GM18502 (cell line): ENCODE data around the gene BCAS1.

Experiments
- ATAC-seq: cut with Tn5 transposase; IDR thresholded peaks from one replicate; pipeline ENCODE4 v1.9.1; 2021; ENCODE audit warnings: mild to moderate bottlenecking; ENCODE audit not compliant: unreplicated experiment, poor library complexity

BCAS1 gene

GRCh38 chr20:53918020-53918311 lies 152.4 kb downstream of the BCAS1 start:
- ATAC-seq: no peak

GRCh38 chr20:53917145-53918019 lies 153.0 kb downstream of the BCAS1 start:
- ATAC-seq: peak; percentile 79

- ATAC-seq: no peak
These were observed 154.3 kb downstream of the BCAS1 start for GRCh38 chr20:53916173-53916512.

DNA sequence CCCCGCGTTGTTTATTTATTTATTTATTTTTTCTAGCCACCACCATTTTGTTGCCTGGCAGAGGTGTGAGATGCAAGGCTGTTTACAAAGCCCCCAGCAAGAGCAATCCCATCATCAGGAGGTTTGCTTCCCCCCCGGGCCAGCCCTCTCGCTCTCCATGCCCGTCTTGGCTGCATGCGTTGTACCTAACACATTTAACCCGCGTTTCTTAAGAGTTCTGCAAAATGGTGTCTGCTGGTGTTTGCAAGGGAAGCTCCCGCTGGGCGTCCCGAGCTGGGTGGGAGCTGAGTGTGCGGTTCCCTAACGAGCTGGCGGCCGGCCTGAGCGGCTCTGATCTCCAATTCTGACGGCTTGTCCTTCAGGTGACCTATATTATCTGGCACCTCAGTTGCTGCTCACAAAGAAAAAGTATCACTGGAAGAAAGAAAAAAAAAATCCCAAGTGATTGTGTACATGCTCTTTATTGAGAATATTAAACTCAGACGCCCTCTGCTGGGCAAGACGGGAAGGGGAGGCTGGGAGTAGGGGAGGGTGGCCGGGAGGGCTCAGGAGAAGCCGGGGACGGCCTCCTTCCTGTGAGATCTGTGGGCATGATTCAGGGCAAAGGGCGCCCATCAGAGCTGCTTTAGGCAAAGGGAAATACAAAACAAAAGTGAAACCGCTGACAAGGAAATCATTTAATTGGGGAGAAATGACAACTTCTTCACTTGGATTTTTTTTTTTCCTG lies 154.8 kb downstream of the BCAS1 start:
- peak; percentile 63 for ATAC-seq

DNA sequence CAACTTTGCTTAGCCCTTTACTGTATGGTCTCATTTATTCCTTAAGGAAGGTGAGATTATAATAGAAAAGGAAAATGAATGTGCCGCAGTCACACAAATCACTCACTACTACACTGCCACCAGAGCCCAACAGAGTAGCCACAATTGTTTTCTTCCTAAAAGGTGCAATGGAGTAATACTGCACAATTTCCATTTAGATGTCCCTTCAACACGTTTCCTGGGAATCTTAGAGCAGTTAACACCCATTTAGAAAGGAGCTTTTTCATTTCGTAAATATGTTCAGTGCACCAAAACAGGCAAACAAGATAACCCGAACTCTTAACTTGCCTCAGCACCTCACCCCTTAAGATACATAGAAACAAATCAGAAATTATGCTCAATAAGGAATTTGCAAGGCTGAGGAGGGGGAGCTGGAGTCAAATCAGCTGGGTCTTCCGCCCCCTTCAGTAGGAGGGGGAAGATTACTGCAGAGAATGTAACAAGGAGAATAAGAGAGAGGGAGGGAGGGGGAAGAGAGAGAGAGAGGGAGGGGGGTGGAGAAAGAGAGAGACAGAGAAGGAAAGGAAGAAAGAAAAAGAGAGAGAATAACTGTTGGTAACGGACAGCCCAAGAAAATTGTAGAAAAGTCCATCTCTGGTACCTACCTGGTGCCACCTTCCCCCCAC lies 155.5 kb downstream of the BCAS1 start:
- no peak for ATAC-seq

- ATAC-seq: no peak
These were observed 156.2 kb downstream of the BCAS1 start for GRCh38 chr20:53914091-53914780.

GRCh38 chr20:53911301-53911700 lies 159.1 kb downstream of the BCAS1 start:
- ATAC-seq: no peak

DNA sequence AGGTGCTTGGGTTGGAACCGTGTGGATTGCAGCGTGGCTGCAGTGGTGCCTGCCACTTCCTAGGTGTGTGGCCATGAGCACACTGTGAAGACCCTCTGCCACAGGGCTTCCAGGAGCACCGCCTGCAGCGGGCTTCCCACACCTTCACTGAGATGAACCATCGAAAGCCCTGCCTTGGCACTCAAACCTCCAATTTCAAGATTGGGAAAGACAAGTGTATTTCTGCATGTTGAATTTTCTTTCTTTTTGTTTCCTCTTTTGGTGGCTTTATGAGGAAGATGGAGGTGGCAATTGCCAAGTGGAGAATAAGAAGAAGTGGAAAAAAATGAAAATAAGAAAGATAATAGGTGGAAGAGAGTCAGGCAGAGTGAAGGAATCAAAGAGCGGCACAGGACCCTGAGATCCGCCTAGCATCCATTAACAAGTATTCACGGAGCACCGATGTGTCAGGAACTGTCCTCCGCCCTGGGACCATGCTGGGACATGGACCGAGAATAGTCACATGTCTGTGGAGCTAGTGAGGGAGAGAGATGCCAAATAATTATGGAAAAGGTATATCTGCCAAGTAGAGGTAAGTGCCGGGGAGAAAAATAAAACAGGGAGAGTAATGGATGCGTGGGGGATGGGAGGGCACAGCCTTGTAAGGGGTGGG lies 159.9 kb downstream of the BCAS1 start:
- no peak for ATAC-seq

GRCh38 chr20:53907968-53908751 lies 162.2 kb downstream of the BCAS1 start:
- ATAC-seq: no peak

DNA sequence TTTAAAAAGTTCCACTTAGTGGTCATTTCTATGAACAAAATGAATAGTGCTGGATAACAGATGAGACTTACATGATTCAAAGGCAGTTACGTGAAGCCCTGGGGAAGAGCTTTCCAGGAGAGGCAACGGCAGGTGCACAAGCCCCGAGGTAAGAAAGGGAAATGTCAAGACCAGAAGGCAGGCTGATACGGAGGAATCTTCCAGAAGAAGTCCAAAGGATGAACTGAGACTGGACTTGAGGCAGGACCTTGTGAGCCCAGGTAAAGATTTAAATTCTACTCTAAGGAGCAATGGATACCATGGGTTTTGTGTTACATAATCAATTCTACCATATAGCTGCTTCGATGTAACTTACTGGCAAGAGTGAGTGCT lies 164.6 kb downstream of the BCAS1 start:
- no peak for ATAC-seq

DNA sequence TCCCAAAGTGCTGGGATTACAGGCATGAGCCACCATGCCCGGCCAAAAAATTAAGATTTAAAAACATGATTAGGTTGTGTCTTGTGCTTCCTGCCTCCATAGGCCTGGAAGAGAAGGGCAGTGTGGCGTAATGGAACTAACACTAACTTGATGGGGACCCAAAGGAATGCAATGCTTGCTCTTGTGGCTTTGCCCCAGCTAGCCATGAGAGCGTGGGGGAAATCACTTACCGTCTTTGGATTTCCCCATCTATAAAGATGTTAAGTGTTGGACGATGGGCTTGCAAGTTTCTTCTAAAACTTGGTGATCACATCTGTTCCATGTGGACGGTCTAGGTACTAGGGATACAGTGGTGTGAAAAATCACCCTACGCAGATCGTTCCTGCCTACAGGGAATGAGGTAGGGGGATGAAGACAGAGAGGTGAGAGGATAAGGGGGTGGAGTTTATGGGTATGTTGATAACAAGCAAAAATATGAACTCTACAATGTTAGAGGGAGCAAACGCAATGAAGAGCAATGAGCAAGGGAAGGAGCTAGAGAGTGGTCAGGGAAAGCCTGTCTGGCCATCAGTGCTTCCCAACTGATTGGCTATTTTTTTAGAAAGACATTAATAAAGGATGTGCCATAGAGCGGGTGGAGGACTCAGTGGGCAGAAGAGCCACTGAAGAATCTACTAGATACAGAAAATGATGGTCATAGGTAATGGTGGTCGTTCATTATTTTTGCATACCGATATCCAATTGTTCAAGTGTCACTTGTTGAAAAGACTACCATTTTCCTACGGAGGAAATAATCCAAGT lies 165.2 kb downstream of the BCAS1 start:
- ATAC-seq: no peak

- no peak for ATAC-seq
These were observed 166.1 kb downstream of the BCAS1 start for GRCh38 chr20:53904261-53904660.

- no peak for ATAC-seq
These were observed 166.8 kb downstream of the BCAS1 start for GRCh38 chr20:53903652-53903987.

- ATAC-seq: no peak
These were observed 167.3 kb downstream of the BCAS1 start for GRCh38 chr20:53902968-53903651.

GRCh38 chr20:53901497-53902096 lies 168.8 kb downstream of the BCAS1 start:
- ATAC-seq: no peak

GRCh38 chr20:53901064-53901463 lies 169.3 kb downstream of the BCAS1 start:
- ATAC-seq: no peak

DNA sequence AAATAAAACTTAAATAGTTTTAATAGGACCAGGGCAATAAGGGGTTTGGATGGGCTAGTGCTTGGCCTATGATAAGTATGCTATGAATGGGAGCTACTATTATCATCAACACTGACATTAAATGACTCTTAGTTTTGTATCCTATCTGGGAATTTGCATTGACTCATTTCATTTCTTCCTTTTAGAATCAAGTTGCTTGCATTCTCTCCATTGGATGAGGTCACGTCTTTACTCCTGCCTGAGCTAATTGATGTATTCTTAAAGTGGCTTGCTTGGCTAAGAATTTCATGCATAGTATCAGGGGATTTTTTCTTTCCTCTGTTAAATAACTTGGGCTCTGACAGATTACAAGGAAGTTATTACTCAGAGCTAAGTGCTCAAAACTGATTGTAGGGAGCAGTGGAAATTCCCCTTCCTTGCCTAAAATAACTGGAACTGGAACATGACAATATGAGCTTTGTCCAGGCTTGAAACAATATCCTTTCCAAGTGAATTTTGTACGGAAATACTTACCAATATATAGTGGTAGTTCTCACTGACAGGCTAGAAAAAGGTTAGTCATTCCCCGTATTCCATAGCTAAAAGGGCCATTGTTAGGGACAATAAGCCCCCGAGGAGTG lies 169.9 kb downstream of the BCAS1 start:
- ATAC-seq: peak; percentile 32
